Thoracic aorta (tissue), 2 donors: ENCODE results near the gene PUM2. TPM values are rescaled to one million over a fixed set of nuclear protein-coding genes. Genes with fewer than 3 reads are reported as not detected.
"Not testable (repeated sequence)": the region's sequence is repeated elsewhere in the genome, so short reads cannot be mapped to it uniquely, and the experiment has no call there.

Experiments used
- ATAC-seq: fragments of 150-250 bp; one replicate; pipeline ENCODE4 v1.8.0; 2017; ENCODE audit warnings: low read depth; ENCODE audit not compliant: insufficient number of reproducible peaks, low FRiP score
- DNase-seq: peaks from one replicate; pipeline ENCODE4 v3.0.0-alpha.2; 2020; ENCODE audit warnings: low spot score
- H3K27ac ChIP-seq, 2 donors: fragments of 200-600 bp; sonication (generic); 1 replicate in 1 of 2; 2 replicates in 1 of 2; pipeline ENCODE4 v1.5.1; 2016; ENCODE audit warnings: mild to moderate bottlenecking in 2 of 2, moderate library complexity in 2 of 2
- H3K27me3 ChIP-seq: fragments of 200-600 bp; sonication (generic); replicated peaks from 2 replicates; pipeline ENCODE4 v1.6.0; 2016; ENCODE audit warnings: mild to moderate bottlenecking; ENCODE audit not compliant: insufficient read depth
- H3K36me3 ChIP-seq: fragments of 200-600 bp; sonication (generic); one replicate; pipeline ENCODE4 v1.5.1; 2016
- H3K4me1 ChIP-seq, 2 donors: fragments of 200-600 bp; sonication (generic); 1 replicate in 1 of 2; 2 replicates in 1 of 2; pipeline versions ENCODE4 v1.5.1 to v1.6.0; 2016; ENCODE audit warnings: low read depth in 2 of 2, mild to moderate bottlenecking in 1 of 2; ENCODE audit not compliant: control insufficient read depth in 1 of 2
- H3K4me3 ChIP-seq: fragments of 200-600 bp; sonication (generic); 2 replicates; pipeline ENCODE4 v1.5.1; 2016; ENCODE audit warnings: mild to moderate bottlenecking
- H3K9me3 ChIP-seq: fragments of 200-600 bp; sonication (generic); 2 replicates; pipeline ENCODE4 v1.5.1; 2016
- CTCF ChIP-seq: fragments of 200-600 bp; sonication (generic); IDR thresholded peaks from one replicate; pipeline ENCODE4 v1.5.1; 2019; ENCODE audit warnings: antibody characterized with exemption
- total RNA-seq, 2 donors: library from RNA; depleted of rRNA; stranded (reverse); fragments of >200 nt; gene quantifications; one replicate each; pipeline versions ENCODE4 v1.1.0 to v1.2.3, GENCODE V29; 2016

Gene PUM2
- total RNA-seq, 2 donors from 2014 or later, result 45.4 to 88.7 TPM

DNA sequence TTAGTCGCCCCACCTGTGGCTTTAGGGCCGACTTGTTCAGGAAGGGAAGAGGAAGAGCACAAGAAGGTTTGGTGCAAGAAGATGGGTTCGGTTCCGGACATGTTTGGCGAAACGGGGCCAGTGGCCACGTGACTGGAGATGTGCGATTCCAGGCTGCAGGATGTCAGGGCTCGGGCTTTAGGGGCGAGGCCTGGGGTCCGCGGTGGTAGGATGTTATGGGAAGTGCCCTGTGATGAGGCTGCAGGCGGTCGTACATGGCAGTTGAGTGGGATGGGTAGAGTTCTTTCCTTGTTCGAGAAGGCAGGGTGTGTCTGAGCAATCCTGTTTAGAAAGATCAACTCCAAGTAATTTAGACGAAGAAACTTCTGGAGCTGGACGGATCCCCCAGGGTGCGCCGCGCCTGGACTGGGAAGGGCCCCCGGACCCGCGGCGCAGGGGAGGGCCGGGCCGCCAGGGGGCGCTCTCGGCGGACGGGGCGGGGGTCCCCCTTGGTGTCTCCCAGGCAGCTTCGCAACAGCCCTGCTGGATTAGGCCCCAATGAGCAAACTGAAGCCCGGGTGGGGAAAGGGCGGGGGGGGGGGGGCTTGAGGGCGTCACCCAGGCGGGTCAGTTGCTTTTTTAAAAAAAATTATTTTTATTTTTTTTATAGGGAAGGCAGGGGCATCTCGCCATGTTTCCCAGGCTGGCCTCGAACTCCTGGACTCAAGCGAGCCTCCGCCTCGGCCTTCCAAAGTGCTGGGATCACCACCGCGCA is 108.5 kb downstream of the PUM2 start:
- H3K9me3 ChIP-seq, result no peaks in the 10 kb centered on the region
- no peak for DNase-seq
- ATAC-seq, result no peak
- H3K4me3 ChIP-seq, result no peak overlapping the region
- peak; percentile 27 for TF ChIP-seq CTCF
- no peak overlapping the region for H3K27ac ChIP-seq
- H3K4me1 ChIP-seq, result no peaks in the 10 kb centered on the region
- peaks cover 1% of the 10 kb centered on the region for H3K36me3 ChIP-seq
- no peaks in the 10 kb centered on the region for H3K27me3 ChIP-seq

GRCh38 chr2:20240291-20240690 is 110.4 kb downstream of the PUM2 start:
- not testable (repeated sequence) for ATAC-seq, H3K4me3 ChIP-seq, DNase-seq

DNA sequence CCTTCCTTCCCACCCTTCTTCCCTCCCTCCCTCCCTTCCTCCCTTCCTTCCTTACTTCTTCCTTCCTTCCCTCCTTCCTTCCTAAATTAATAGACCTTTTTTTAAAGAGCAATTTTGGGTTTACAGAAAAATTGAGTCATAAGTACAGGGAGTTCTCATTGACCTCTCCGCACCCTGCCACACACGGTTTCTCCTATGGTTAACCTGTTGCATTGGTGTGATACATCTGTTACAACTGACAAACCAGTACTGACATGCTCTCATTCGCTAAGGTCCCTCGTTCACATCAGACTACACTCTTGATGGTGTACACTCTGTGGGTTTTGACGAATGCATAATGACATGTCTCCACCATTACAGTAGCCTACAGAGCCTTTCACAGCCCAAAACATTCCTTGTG is 114.1 kb downstream of the PUM2 start:
- DNase-seq, result no peak
- ATAC-seq, result no peak
- H3K9me3 ChIP-seq, result no peaks in the 10 kb centered on the region
- TF ChIP-seq CTCF, result no peak
- no peak overlapping the region for H3K27ac ChIP-seq
- H3K27me3 ChIP-seq, result no peaks in the 10 kb centered on the region
- no peak overlapping the region for H3K4me3 ChIP-seq
- H3K36me3 ChIP-seq, result no peaks in the 10 kb centered on the region
- no peaks in the 10 kb centered on the region for H3K4me1 ChIP-seq

More at GRCh38 chr2:20240291-20240690, 110.4 kb downstream of the PUM2 start:
- not testable (repeated sequence) for H3K4me1 ChIP-seq, H3K36me3 ChIP-seq, H3K27ac ChIP-seq, H3K9me3 ChIP-seq, H3K27me3 ChIP-seq

- no peak for TF ChIP-seq CTCF
- Histone ChIP-seq H3K4me1 (no peaks in the 10 kb centered on the region), H3K36me3 (no peaks in the 10 kb centered on the region), H3K27me3 (no peaks in the 10 kb centered on the region), H3K9me3 (no peaks in the 10 kb centered on the region), H3K4me3 (no peak overlapping the region), H3K27ac (no peak overlapping the region)
- DNase-seq (no peak), ATAC-seq (no peak)
These were observed 114.9 kb downstream of the PUM2 start for GRCh38 chr2:20235655-20236305.

DNA sequence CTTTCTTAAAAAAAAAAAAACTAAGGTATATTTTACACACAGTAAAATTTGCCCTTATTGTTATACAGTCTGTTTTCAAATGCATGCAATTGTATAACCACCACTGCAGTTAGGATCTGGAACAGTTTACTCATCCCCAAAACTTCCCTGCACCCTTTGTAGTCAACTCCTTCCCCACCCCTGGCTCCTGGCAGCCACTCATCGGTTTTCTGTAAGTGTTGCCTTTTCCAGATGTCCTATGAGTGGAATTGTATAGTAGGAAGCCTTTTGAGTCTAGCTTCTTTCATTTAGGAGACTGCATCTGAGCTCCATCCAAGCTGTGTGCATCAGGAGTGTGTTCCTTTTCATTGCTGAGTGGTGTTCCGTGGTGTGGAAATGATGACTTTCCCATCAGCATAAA is 116.0 kb downstream of the PUM2 start:
- not testable (repeated sequence) for ATAC-seq, H3K4me3 ChIP-seq, H3K4me1 ChIP-seq, H3K27me3 ChIP-seq, H3K27ac ChIP-seq, H3K9me3 ChIP-seq, DNase-seq, H3K36me3 ChIP-seq

- ATAC-seq (no peak), DNase-seq (no peak)
- H3K4me1 ChIP-seq, result no peaks in the 10 kb centered on the region
- no peaks in the 10 kb centered on the region for H3K9me3 ChIP-seq
- H3K4me3 ChIP-seq, result no peak overlapping the region
- no peaks in the 10 kb centered on the region for H3K36me3 ChIP-seq
- no peaks in the 10 kb centered on the region for H3K27me3 ChIP-seq
- H3K27ac ChIP-seq, result no peak overlapping the region
- no peak for TF ChIP-seq CTCF
These were observed 117.8 kb downstream of the PUM2 start for GRCh38 chr2:20232837-20233207.
